Panc1 (cell line): ENCODE data around the gene TBX1. TPM values are rescaled to one million over a fixed set of nuclear protein-coding genes. Genes with fewer than 3 reads are reported as not detected.
"Not testable (repeated sequence)": the region's sequence is repeated elsewhere in the genome, so short reads cannot be mapped to it uniquely, and the experiment has no call there.

Experiments used
- ATAC-seq: fragments of 200-7000 bp; cut with Tn5 transposase; 2 replicates; pipeline ENCODE4 v1.9.1; 2020; ENCODE audit warnings: mild to moderate bottlenecking, moderate library complexity
- BruUV-seq: library from RNA; stranded (reverse); fragments of 400-500 nt; replicated peaks from 2 replicates; lab custom pipeline; 2021; lab: Mats Ljungman, UMichigan
- CTCF ChIA-PET: fragments of 300-600 bp; sonication (Branson Sonifier 250); formaldehyde crosslinking; loops from one replicate; lab custom pipeline; 2022; ENCODE audit warnings: antibody characterized with exemption; lab: Charles Lee
- POLR2A ChIA-PET: fragments of 300-600 bp; sonication (Branson Sonifier 250); formaldehyde crosslinking; loops from one replicate; lab custom pipeline; 2022; ENCODE audit warnings: antibody characterized with exemption; lab: Charles Lee
- DNase-seq: peaks from one replicate; pipeline ENCODE4 v3.0.0-alpha.2; 2010; ENCODE audit warnings: low read depth, low spot score
- H3K27ac ChIP-seq: 2 replicates; pipeline ENCODE4 v1.5.1; 2011; ENCODE audit warnings: mild to moderate bottlenecking, low read length, inconsistent platforms
- H3K27me3 ChIP-seq: fragments of 200-500 bp; sonication (Bioruptor generic); 2 replicates; pipeline ENCODE4 v1.6.0; 2014; ENCODE audit warnings: low read length, inconsistent platforms; ENCODE audit not compliant: control insufficient read depth, insufficient read depth
- H3K36me3 ChIP-seq: fragments of 200-500 bp; sonication (Bioruptor generic); 2 replicates; pipeline ENCODE4 v1.5.1; 2014; ENCODE audit warnings: inconsistent platforms, mild to moderate bottlenecking, low read length, moderate library complexity; ENCODE audit not compliant: control insufficient read depth, insufficient read depth
- H3K4me1 ChIP-seq: 2 replicates; pipeline ENCODE4 v1.5.1; 2011; ENCODE audit warnings: inconsistent platforms, mild to moderate bottlenecking, low read length, moderate library complexity; ENCODE audit not compliant: control insufficient read depth, insufficient read depth
- H3K4me3 ChIP-seq, 2 experiments: 2 replicates each; pipeline ENCODE4 v1.5.1; 2011 to 2012; ENCODE audit warnings: low read depth in 2 of 2, low read length in 2 of 2, mild to moderate bottlenecking in 2 of 2, inconsistent platforms in 1 of 2, moderate library complexity in 1 of 2
- H3K9me3 ChIP-seq: fragments of 200-500 bp; sonication (Bioruptor generic); 2 replicates; pipeline ENCODE4 v1.5.1; 2014; ENCODE audit warnings: low read depth, mild to moderate bottlenecking, inconsistent platforms, low read length, moderate library complexity; ENCODE audit not compliant: control insufficient read depth, insufficient read depth
- POLR2AphosphoS5 ChIP-seq: IDR thresholded peaks from 2 replicates; pipeline ENCODE4 v1.6.1; 2012; ENCODE audit warnings: mild to moderate bottlenecking, low read depth, low read length, moderate library complexity
- REST ChIP-seq, 2 experiments: IDR thresholded peaks; 2 replicates each; pipeline ENCODE4 v1.6.1; 2011 to 2012; ENCODE audit warnings: low read depth in 2 of 2, control low read depth in 1 of 2, low read length in 1 of 2, mild to moderate bottlenecking in 1 of 2, moderate library complexity in 1 of 2; ENCODE audit not compliant: insufficient read depth in 1 of 2
- SIN3A ChIP-seq: IDR thresholded peaks from 2 replicates; pipeline ENCODE4 v1.6.1; 2012; ENCODE audit warnings: low read depth, mild to moderate bottlenecking, low read length, moderate library complexity, borderline replicate concordance; ENCODE audit not compliant: insufficient read depth
- TCF7L2 ChIP-seq: IDR thresholded peaks from 2 replicates; pipeline ENCODE4 v1.6.1; 2011; ENCODE audit warnings: mild to moderate bottlenecking, low read depth, low read length, inconsistent platforms
- in situ Hi-C: cut with HindIII; loops from 2 replicates; pipeline ENCODE4 v1.10.0; 2016; ENCODE audit warnings: low sequenced_read_pairs, low pct_unique_long_range_greater_than_20kb
- intact Hi-C: fragments of 100-400 bp; cut with micrococcal nuclease; formaldehyde crosslinking; loops from one replicate; pipeline ENCODE4 v1.10.0; 2022; ENCODE audit not compliant: unreplicated experiment
- total RNA-seq: library from RNA; stranded (reverse); gene quantifications from one replicate; pipeline ENCODE4 v1.2.1, GENCODE V29; 2021; ENCODE audit not compliant: unreplicated experiment
- TF ChIP-seq, protein P1 (sequence below): fragments of 450-650 bp; IDR thresholded peaks from 2 replicates; pipeline ENCODE4 v1.5.1; 2017; ENCODE audit warnings: mild to moderate bottlenecking

Gene TBX1
- total RNA-seq, 1 experiment from 2014 or later: 91.7 TPM

DNA sequence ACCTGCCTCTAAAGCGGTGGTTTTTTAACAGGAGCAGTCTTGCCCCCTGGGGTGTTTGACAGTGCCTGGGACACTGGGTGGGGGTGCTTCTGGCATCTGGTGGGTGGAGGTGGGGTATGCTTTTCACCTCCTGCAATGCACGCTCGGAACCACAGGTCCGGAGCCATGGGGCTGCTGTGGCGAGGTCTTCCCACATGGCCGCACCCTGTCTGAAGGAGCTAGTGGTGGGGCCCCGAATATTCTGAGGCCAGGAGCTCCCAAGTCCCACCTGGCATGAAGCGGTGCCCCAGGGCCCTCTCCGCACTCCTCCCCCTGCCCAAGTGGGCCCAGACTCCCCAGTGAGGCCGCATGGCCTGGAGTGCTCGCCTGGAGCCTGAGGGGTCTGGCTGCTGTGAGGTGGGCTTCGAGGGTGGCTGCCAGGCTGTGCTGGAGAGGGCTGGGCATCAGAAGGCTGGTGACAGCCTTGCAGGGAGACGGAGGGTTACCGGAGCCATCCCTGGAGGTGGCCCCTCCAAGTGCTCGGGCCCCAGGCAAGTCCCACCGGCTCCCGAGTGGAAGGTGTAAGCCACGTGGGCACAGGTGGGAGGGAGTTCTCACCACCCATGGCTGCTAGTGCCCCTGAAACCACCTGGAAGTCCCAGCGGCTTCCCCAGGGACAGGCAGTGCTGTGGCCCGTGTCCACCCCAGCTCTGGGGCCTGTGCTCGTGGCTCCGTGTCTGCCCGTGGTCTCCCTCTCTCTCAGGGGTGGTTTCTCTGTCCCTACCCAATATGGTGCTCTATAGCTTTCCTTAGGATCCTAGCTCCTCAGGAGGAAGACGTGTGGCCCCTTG is 15.1 kb downstream of the TBX1 start:
- Histone ChIP-seq H3K4me1 (peaks cover 11% of the 10 kb centered on the region), H3K27ac (no peak overlapping the region), H3K4me3 (no peak overlapping the region), H3K27me3 (no peaks in the 10 kb centered on the region), H3K36me3 (no peaks in the 10 kb centered on the region), H3K9me3 (no peaks in the 10 kb centered on the region)
- no TSS peak for BruUV-seq
- peak; percentile 14; the same call in 1 of the 2 replicates for ATAC-seq
- CTCF ChIA-PET: no interaction called here
- in situ Hi-C loops: no loop called here
- intact Hi-C loops: no loop called here
- TF ChIP-seq TCF7L2: no peak
- no peak for TF ChIP-seq POLR2AphosphoS5
- TF ChIP-seq, protein P1, sequence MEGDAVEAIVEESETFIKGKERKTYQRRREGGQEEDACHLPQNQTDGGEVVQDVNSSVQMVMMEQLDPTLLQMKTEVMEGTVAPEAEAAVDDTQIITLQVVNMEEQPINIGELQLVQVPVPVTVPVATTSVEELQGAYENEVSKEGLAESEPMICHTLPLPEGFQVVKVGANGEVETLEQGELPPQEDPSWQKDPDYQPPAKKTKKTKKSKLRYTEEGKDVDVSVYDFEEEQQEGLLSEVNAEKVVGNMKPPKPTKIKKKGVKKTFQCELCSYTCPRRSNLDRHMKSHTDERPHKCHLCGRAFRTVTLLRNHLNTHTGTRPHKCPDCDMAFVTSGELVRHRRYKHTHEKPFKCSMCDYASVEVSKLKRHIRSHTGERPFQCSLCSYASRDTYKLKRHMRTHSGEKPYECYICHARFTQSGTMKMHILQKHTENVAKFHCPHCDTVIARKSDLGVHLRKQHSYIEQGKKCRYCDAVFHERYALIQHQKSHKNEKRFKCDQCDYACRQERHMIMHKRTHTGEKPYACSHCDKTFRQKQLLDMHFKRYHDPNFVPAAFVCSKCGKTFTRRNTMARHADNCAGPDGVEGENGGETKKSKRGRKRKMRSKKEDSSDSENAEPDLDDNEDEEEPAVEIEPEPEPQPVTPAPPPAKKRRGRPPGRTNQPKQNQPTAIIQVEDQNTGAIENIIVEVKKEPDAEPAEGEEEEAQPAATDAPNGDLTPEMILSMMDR: no peak
- no peak for TF ChIP-seq REST (IDR thresholded peaks at IDR 0.05; ENCODE audit: insufficient read depth in 1 of 2, low read depth in 2 of 2, low read length in 1 of 2)
- no peak for TF ChIP-seq SIN3A
- POLR2A ChIA-PET: no interaction called here
- DNase-seq: no peak

- ATAC-seq (peak; percentile 23), DNase-seq (no peak)
- POLR2A ChIA-PET: interaction anchor here (0.5 kb wide), 1 partner anchor 15 kb away, joined by 3 read pairs; no protein-coding TSS in a partner anchor
- no peaks in the 10 kb centered on the region for H3K27me3 ChIP-seq
- peaks cover 8% of the 10 kb centered on the region for H3K4me1 ChIP-seq
- H3K36me3 ChIP-seq: no peaks in the 10 kb centered on the region
- H3K9me3 ChIP-seq: no peaks in the 10 kb centered on the region
- in situ Hi-C loops (no loop called here), intact Hi-C loops (no loop called here)
- CTCF ChIA-PET: no interaction called here
- H3K4me3 ChIP-seq: no peak overlapping the region
- no peak overlapping the region for H3K27ac ChIP-seq
- BruUV-seq: no TSS peak
- no peak for TF ChIP-seq POLR2AphosphoS5
- TF ChIP-seq, protein P1: no peak
Observed at GRCh38 chr22:19776433-19777031, 16.0 kb downstream of the TBX1 start.

- in situ Hi-C loops, intact Hi-C loops, H3K36me3 ChIP-seq, H3K27me3 ChIP-seq, ATAC-seq, H3K4me1 ChIP-seq, H3K27ac ChIP-seq, DNase-seq, BruUV-seq, H3K4me3 ChIP-seq, H3K9me3 ChIP-seq, CTCF ChIA-PET, POLR2A ChIA-PET: not testable (repeated sequence)
Observed at GRCh38 chr22:19777192-19777591, 16.6 kb downstream of the TBX1 start.
